ENCODE data around the gene WASHC3.

The WASHC3 gene

DNA sequence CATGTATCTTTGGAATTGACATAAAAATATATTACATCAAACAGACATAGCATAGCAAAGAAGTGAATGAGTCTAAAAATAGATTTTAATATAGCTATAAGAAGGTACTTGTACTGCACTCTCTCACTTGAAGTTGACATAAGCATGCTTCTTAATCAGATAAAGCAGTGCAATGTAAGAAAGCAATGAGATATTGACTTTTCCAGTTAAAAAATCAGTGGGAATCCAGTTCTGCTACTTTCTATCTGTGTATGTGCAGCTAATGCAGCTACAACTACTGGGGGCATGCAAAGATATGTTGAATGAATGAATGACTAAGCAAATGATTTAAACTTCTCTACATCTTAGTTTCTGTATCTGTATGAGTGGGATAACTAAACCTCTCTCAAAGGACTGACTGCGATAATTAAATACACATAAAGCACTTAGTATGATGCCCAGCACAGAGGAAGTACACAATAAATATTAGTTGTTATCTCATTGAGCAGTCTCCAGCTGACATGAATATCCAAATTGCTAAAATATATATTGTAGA is 10.3 kb downstream of the WASHC3 start:
- Histone ChIP-seq H3K36me3 (ENCODE audit: control insufficient read depth in 1 of 2, insufficient read depth in 2 of 2, low read length in 2 of 2) (peaks cover 9 to 35% of the 10 kb centered on the region in 2 donors), H3K9ac (ENCODE audit: low read depth in 1 of 2, low read length in 2 of 2) (no peak overlapping the region), H3K9me3 (ENCODE audit: control insufficient read depth in 1 of 2, low read length in 2 of 2) (no peaks in the 10 kb centered on the region), H3K4me3 (ENCODE audit: low read depth in 1 of 2, low read length in 2 of 2) (no peak overlapping the region), H3K27ac (ENCODE audit: low read depth, low read length) (no peak overlapping the region), H3K27me3 (ENCODE audit: control insufficient read depth in 1 of 2, insufficient read depth in 2 of 2, low read length in 2 of 2) (no peaks in the 10 kb centered on the region), H3K4me1 (ENCODE audit: control insufficient read depth in 1 of 2, insufficient read depth in 2 of 2, low read length in 2 of 2) (no peaks in the 10 kb centered on the region)

DNA sequence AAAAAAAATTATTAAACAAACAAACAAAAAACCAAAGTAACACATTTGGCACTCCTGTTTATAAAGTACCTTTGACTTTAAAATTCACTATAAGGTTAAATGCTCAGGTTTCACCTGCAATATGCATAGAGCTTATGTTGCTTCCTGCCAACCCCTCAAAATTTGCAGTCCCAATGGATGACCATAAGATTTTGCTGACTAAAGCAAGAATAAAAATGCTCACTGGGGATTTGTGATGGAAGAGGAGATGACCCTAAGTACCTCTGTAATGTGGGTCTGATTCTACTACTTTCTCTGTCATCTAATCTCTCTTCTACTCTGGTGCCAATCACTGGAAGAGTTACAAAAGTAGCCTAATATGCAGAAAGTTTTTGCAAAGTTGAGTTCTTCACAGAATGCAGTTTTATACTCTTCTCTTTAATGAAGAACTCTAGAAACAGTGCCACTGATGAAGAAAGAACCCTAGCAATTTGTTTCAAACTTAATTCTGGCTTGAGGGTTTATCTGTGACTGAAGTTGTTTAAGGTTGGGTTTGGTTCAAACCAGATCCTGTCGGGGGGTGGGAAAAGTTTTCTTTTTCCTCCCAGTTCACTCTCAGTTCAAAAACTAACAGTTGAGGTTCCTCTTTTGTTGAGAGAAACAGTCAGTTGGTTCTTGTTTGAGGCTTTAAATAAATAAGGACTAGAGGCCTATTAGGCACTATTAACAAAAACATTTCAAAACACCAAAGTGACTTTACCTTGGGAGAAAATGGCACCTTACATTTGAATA is 10.9 kb downstream of the WASHC3 start:
- H3K4me3 ChIP-seq (ENCODE audit: low read depth in 1 of 2, low read length in 2 of 2): no peak overlapping the region
- no peaks in the 10 kb centered on the region for H3K27me3 ChIP-seq (ENCODE audit: control insufficient read depth in 1 of 2, insufficient read depth in 2 of 2, low read length in 2 of 2)
- H3K9ac ChIP-seq (ENCODE audit: low read depth in 1 of 2, low read length in 2 of 2): no peak overlapping the region
- peaks cover 9 to 39% of the 10 kb centered on the region in 2 donors for H3K36me3 ChIP-seq (ENCODE audit: control insufficient read depth in 1 of 2, insufficient read depth in 2 of 2, low read length in 2 of 2)
- H3K9me3 ChIP-seq (ENCODE audit: control insufficient read depth in 1 of 2, low read length in 2 of 2): no peaks in the 10 kb centered on the region
- no peaks in the 10 kb centered on the region for H3K4me1 ChIP-seq (ENCODE audit: control insufficient read depth in 1 of 2, insufficient read depth in 2 of 2, low read length in 2 of 2)
- H3K27ac ChIP-seq (ENCODE audit: low read depth, low read length): no peak overlapping the region

DNA sequence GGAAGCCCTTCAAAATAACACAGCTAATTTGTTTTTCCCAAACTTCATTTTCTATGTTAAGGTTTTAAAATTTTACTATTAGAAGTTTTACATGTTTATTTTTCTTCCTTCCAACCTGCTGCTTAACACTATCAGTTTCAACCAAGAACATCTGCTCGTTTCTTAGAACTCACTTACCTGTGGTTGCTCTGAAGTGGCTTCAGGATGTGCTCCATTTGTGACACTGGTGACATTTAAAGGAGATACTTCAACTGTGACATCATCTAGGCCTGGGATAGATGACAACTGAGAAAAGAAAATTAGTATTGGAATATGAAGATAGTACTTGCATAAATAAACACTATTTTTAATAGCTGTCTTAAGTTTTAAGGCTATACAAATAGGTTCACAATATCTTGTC is 17.9 kb downstream of the WASHC3 start:
- Histone ChIP-seq H3K4me1 (ENCODE audit: control insufficient read depth in 1 of 2, insufficient read depth in 2 of 2, low read length in 2 of 2) (no peaks in the 10 kb centered on the region), H3K27me3 (ENCODE audit: control insufficient read depth in 1 of 2, insufficient read depth in 2 of 2, low read length in 2 of 2) (no peaks in the 10 kb centered on the region), H3K9ac (ENCODE audit: low read depth in 1 of 2, low read length in 2 of 2) (no peak overlapping the region), H3K9me3 (ENCODE audit: control insufficient read depth in 1 of 2, low read length in 2 of 2) (no peaks in the 10 kb centered on the region), H3K36me3 (ENCODE audit: control insufficient read depth in 1 of 2, insufficient read depth in 2 of 2, low read length in 2 of 2) (peaks cover 11 to 26% of the 10 kb centered on the region in 2 donors), H3K27ac (ENCODE audit: low read depth, low read length) (no peak overlapping the region), H3K4me3 (ENCODE audit: low read depth in 1 of 2, low read length in 2 of 2) (no peak overlapping the region)

DNA sequence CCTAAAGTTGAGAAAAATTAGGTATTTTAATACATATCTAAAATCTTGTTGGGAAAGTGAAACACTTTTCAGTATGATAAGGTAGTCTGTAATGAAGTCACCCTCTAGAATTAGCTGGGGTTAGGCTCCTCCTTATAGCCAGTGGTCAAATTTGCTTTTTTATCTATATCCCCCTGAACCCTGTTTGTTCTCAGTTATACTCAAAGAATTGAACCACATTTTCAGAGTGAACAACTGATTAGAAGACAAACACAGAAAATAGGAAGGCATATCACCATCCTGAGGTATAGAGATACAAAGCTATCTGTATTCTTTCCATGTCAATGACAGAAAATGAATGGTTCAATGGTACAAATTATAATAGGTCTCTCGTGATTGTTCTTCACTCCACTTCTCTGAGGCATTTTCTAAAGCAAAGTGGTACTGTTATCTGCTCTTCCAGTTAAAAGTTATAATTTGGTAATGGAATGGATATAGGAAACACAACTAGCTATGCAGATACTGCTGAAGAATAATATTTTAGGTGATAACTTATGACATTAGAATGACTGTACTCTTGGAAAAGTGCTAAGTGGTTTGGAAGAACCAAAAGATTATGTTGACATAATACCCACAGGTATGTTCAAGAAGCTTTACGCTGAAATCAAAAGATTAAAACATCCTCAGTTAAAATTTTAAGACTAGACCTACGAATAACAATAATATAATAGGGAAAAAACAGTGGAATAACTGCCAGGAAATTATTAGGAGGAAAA is 27.6 kb downstream of the WASHC3 start:
- Histone ChIP-seq H3K27ac (ENCODE audit: low read depth, low read length) (no peak overlapping the region), H3K27me3 (ENCODE audit: control insufficient read depth in 1 of 2, insufficient read depth in 2 of 2, low read length in 2 of 2) (no peaks in the 10 kb centered on the region), H3K4me3 (ENCODE audit: low read depth in 1 of 2, low read length in 2 of 2) (no peak overlapping the region), H3K9me3 (ENCODE audit: control insufficient read depth in 1 of 2, low read length in 2 of 2) (no peaks in the 10 kb centered on the region), H3K4me1 (ENCODE audit: control insufficient read depth in 1 of 2, insufficient read depth in 2 of 2, low read length in 2 of 2) (no peaks in the 10 kb centered on the region), H3K9ac (ENCODE audit: low read depth in 1 of 2, low read length in 2 of 2) (no peak overlapping the region), H3K36me3 (ENCODE audit: control insufficient read depth in 1 of 2, insufficient read depth in 2 of 2, low read length in 2 of 2) (peaks cover 10 to 20% of the 10 kb centered on the region in 2 donors)

DNA sequence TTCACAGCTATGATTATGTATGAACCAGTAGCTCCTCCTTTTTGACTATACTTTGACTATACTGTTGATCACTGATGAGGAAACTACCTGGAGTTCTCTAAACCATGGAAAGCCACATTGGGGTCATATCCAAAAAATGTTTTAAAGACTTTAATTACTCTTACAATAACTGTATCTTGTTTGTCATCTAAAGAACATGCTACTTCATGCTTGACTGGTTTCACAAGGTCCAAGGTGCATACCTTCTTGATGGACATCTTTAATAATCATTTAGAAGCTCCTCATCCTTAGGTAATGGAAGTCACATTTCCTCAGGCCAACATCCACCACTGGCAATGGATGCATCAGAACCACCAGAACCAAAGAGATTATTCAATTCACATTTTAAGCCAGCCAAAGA is 29.9 kb downstream of the WASHC3 start:
- Histone ChIP-seq H3K36me3 (ENCODE audit: control insufficient read depth in 1 of 2, insufficient read depth in 2 of 2, low read length in 2 of 2) (peaks cover 10 to 16% of the 10 kb centered on the region in 2 donors), H3K27ac (ENCODE audit: low read depth, low read length) (no peak overlapping the region), H3K4me3 (ENCODE audit: low read depth in 1 of 2, low read length in 2 of 2) (no peak overlapping the region), H3K4me1 (ENCODE audit: control insufficient read depth in 1 of 2, insufficient read depth in 2 of 2, low read length in 2 of 2) (no peaks in the 10 kb centered on the region), H3K9ac (ENCODE audit: low read depth in 1 of 2, low read length in 2 of 2) (no peak overlapping the region), H3K9me3 (ENCODE audit: control insufficient read depth in 1 of 2, low read length in 2 of 2) (no peaks in the 10 kb centered on the region), H3K27me3 (ENCODE audit: control insufficient read depth in 1 of 2, insufficient read depth in 2 of 2, low read length in 2 of 2) (no peaks in the 10 kb centered on the region)

DNA sequence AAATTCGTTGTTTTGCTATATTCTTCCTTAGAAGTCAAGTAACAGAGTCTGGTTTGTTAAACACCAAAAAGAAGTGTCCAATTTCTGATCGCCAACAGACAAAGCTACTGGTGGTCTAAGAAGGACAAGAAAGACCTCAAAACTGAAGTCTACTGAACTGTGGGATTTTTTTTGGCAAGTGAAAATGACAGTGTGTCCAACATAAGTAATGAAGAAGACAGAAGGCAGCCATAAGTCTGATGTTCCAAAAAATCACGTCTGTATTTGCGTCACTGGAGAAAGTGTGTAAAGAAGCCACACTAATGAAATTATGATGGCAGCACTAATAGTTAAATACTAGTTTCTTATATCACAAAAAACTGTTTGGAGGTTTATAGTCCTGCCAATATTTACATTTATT is 32.6 kb downstream of the WASHC3 start:
- H3K4me1 ChIP-seq (ENCODE audit: control insufficient read depth in 1 of 2, insufficient read depth in 2 of 2, low read length in 2 of 2): no peaks in the 10 kb centered on the region
- H3K27ac ChIP-seq (ENCODE audit: low read depth, low read length): no peak overlapping the region
- H3K9me3 ChIP-seq (ENCODE audit: control insufficient read depth in 1 of 2, low read length in 2 of 2): no peaks in the 10 kb centered on the region
- no peaks in the 10 kb centered on the region for H3K27me3 ChIP-seq (ENCODE audit: control insufficient read depth in 1 of 2, insufficient read depth in 2 of 2, low read length in 2 of 2)
- no peak overlapping the region for H3K4me3 ChIP-seq (ENCODE audit: low read depth in 1 of 2, low read length in 2 of 2)
- no peak overlapping the region for H3K9ac ChIP-seq (ENCODE audit: low read depth in 1 of 2, low read length in 2 of 2)
- peaks cover 4 to 5% of the 10 kb centered on the region in 2 donors for H3K36me3 ChIP-seq (ENCODE audit: control insufficient read depth in 1 of 2, insufficient read depth in 2 of 2, low read length in 2 of 2)

DNA sequence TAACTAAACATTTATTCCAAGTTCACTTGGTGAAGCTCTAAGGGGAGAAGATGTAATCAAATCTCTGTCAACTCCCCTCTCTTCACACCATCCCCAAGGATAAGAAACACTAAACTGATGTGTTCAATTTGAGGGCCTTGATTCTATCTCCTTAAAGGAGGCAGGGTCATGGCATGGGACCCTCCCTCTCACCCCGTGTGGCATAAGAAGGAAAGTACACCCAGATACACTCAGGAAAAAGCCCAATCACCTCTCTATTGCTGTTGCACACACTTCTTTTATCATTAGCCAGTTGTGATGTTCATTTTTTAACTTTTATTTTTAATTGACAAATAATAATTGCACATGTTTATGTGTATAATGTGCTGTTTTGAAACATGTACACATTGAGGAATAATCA is 35.1 kb downstream of the WASHC3 start:
- H3K36me3 ChIP-seq (ENCODE audit: control insufficient read depth in 1 of 2, insufficient read depth in 2 of 2, low read length in 2 of 2): peaks cover 5 to 7% of the 10 kb centered on the region in 2 donors

DNA sequence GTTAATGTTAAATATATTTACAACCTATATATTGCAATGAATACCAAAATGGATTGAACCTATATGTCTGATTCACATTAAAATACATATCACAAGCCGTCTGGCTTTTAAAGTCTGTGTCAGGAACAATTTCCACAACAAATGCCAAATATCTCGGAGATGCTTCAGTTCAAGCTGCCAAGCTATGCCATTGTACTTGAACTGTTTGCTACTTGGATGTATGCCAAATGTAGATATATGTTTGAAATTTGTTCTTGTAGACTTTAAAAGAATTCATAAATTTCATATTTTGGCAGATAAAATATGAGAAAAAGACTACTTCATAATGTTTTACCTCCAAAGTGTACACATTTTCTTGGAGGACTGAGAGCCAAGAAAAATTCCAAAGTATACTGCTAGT is 37.0 kb downstream of the WASHC3 start:
- H3K27ac ChIP-seq (ENCODE audit: low read depth, low read length): no peak overlapping the region

More for the DNA sequence above, 35.1 kb downstream of the WASHC3 start:
- peaks cover 0 to 7% of the 10 kb centered on the region in 2 donors for H3K4me1 ChIP-seq (ENCODE audit: control insufficient read depth in 1 of 2, insufficient read depth in 2 of 2, low read length in 2 of 2)
- H3K27me3 ChIP-seq (ENCODE audit: control insufficient read depth in 1 of 2, insufficient read depth in 2 of 2, low read length in 2 of 2): no peaks in the 10 kb centered on the region
- no peaks in the 10 kb centered on the region for H3K9me3 ChIP-seq (ENCODE audit: control insufficient read depth in 1 of 2, low read length in 2 of 2)
- no peak overlapping the region for H3K4me3 ChIP-seq (ENCODE audit: low read depth in 1 of 2, low read length in 2 of 2)
- no peak overlapping the region for H3K27ac ChIP-seq (ENCODE audit: low read depth, low read length)
- no peak overlapping the region for H3K9ac ChIP-seq (ENCODE audit: low read depth in 1 of 2, low read length in 2 of 2)

DNA sequence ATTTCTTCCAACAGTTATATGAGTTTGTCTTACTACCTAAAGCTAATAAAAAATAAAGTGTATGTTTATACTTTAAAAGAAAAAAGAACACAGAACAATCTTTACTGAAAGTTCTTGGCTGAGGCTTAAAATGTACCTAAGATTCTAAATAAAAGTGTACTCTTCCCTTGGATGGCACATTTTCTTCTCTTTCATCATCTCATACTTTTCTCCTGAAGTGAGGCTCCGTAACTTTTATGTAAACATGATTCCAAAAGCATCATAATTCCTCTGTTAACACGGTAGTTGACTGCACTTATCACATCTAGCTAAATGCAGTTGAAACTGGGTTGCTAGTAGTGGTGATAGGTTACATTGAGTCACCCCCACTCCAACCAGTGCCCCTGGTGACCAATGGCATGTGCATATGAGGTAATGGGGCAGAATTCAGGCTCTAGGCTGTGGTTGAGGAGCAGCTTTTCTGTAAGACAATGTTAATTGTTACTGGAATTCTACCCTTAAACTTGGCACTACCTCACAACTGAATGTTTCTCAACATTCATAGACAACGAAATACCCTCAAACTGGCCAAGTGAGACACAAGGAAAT is 38.4 kb downstream of the WASHC3 start:
- peaks cover 5 to 7% of the 10 kb centered on the region in 2 donors for H3K36me3 ChIP-seq (ENCODE audit: control insufficient read depth in 1 of 2, insufficient read depth in 2 of 2, low read length in 2 of 2)
- H3K9ac ChIP-seq (ENCODE audit: low read depth in 1 of 2, low read length in 2 of 2): no peak overlapping the region
- H3K27me3 ChIP-seq (ENCODE audit: control insufficient read depth in 1 of 2, insufficient read depth in 2 of 2, low read length in 2 of 2): no peaks in the 10 kb centered on the region
- H3K9me3 ChIP-seq (ENCODE audit: control insufficient read depth in 1 of 2, low read length in 2 of 2): no peaks in the 10 kb centered on the region
- no peak overlapping the region for H3K4me3 ChIP-seq (ENCODE audit: low read depth in 1 of 2, low read length in 2 of 2)
- peaks cover 0 to 10% of the 10 kb centered on the region in 2 donors for H3K4me1 ChIP-seq (ENCODE audit: control insufficient read depth in 1 of 2, insufficient read depth in 2 of 2, low read length in 2 of 2)
- H3K27ac ChIP-seq (ENCODE audit: low read depth, low read length): no peak overlapping the region

More for the DNA sequence above, 37.0 kb downstream of the WASHC3 start:
- Histone ChIP-seq H3K9ac (ENCODE audit: low read depth in 1 of 2, low read length in 2 of 2) (no peak overlapping the region), H3K4me3 (ENCODE audit: low read depth in 1 of 2, low read length in 2 of 2) (no peak overlapping the region), H3K27me3 (ENCODE audit: control insufficient read depth in 1 of 2, insufficient read depth in 2 of 2, low read length in 2 of 2) (no peaks in the 10 kb centered on the region), H3K9me3 (ENCODE audit: control insufficient read depth in 1 of 2, low read length in 2 of 2) (no peaks in the 10 kb centered on the region), H3K4me1 (ENCODE audit: control insufficient read depth in 1 of 2, insufficient read depth in 2 of 2, low read length in 2 of 2) (peaks cover 0 to 10% of the 10 kb centered on the region in 2 donors), H3K36me3 (ENCODE audit: control insufficient read depth in 1 of 2, insufficient read depth in 2 of 2, low read length in 2 of 2) (peaks cover 5 to 7% of the 10 kb centered on the region in 2 donors)

DNA sequence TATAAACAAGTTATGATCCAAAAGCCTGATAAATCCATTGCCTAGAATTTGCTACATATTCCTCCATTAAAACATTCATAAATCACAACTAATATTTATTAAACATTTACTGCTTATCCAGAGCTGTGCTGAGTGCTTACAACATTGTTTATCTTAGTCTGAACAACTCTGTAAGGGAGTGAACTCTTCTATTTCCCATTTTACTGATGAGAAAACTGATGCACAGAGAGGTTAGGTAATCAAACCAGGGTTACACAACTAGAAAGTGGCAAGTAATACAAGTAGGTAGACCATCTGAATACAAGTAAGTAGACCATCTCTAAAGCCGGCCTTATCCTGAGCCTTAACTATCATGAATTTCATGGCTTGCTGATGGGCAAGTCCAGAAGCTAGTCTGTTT is 39.5 kb downstream of the WASHC3 start:
- peaks cover 5 to 15% of the 10 kb centered on the region in 2 donors for H3K36me3 ChIP-seq (ENCODE audit: control insufficient read depth in 1 of 2, insufficient read depth in 2 of 2, low read length in 2 of 2)

More for the DNA sequence above, 39.5 kb downstream of the WASHC3 start:
- Histone ChIP-seq H3K27me3 (ENCODE audit: control insufficient read depth in 1 of 2, insufficient read depth in 2 of 2, low read length in 2 of 2) (no peaks in the 10 kb centered on the region), H3K27ac (ENCODE audit: low read depth, low read length) (no peak overlapping the region), H3K9ac (ENCODE audit: low read depth in 1 of 2, low read length in 2 of 2) (no peak overlapping the region), H3K4me1 (ENCODE audit: control insufficient read depth in 1 of 2, insufficient read depth in 2 of 2, low read length in 2 of 2) (peaks cover 0 to 10% of the 10 kb centered on the region in 2 donors), H3K4me3 (ENCODE audit: low read depth in 1 of 2, low read length in 2 of 2) (no peak overlapping the region), H3K9me3 (ENCODE audit: control insufficient read depth in 1 of 2, low read length in 2 of 2) (no peaks in the 10 kb centered on the region)

Data from duodenal mucosa (tissue), 2 donors.